ENCODE results near the gene TIGD1.

- TF ChIP-seq EP300 (IDR thresholded peaks at IDR 0.05): no peak
- TF ChIP-seq CTCF (IDR thresholded peaks at IDR 0.05): no peak
Observed at GRCh38 chr2:232511336-232511890, 38.9 kb downstream of the TIGD1 start.
